ENCODE measurements around the gene CREB3L2.
"Not testable (repeated sequence)": the region's sequence is repeated elsewhere in the genome, so short reads cannot be mapped to it uniquely, and the experiment has no call there.

CREB3L2 gene

GRCh38 chr7:137976696-137977095, 25.2 kb downstream of the CREB3L2 start:
- H3K4me3 ChIP-seq (ENCODE audit: low read length): no peak overlapping the region
- DNase-seq (ENCODE audit: low read depth, low spot score): no peak

- DNase-seq (ENCODE audit: low read depth, low spot score): no peak
- no peak overlapping the region for H3K4me3 ChIP-seq (ENCODE audit: low read length)
Measured at GRCh38 chr7:137976232-137976631, 25.7 kb downstream of the CREB3L2 start.

- H3K4me3 ChIP-seq (ENCODE audit: low read length): no peak overlapping the region
- DNase-seq (ENCODE audit: low read depth, low spot score): no peak
Measured at GRCh38 chr7:137975768-137976167, 26.1 kb downstream of the CREB3L2 start.

GRCh38 chr7:137975221-137975620, 26.7 kb downstream of the CREB3L2 start:
- DNase-seq (ENCODE audit: low read depth, low spot score): no peak
- no peak overlapping the region for H3K4me3 ChIP-seq (ENCODE audit: low read length)

- no peak overlapping the region for H3K4me3 ChIP-seq (ENCODE audit: low read length)
- no peak for DNase-seq (ENCODE audit: low read depth, low spot score)
Measured at GRCh38 chr7:137974766-137975165, 27.1 kb downstream of the CREB3L2 start.

GRCh38 chr7:137970253-137970975, 31.5 kb downstream of the CREB3L2 start:
- no peak for DNase-seq (ENCODE audit: low read depth, low spot score)
- H3K4me3 ChIP-seq (ENCODE audit: low read length): no peak overlapping the region

- no peak overlapping the region for H3K4me3 ChIP-seq (ENCODE audit: low read length)
- no peak for DNase-seq (ENCODE audit: low read depth, low spot score)
Measured at GRCh38 chr7:137969828-137970227, 32.1 kb downstream of the CREB3L2 start.

- no peak overlapping the region for H3K4me3 ChIP-seq (ENCODE audit: low read length)
- DNase-seq (ENCODE audit: low read depth, low spot score): no peak
Measured at GRCh38 chr7:137968890-137969289, 33.0 kb downstream of the CREB3L2 start.

- DNase-seq (ENCODE audit: low read depth, low spot score); H3K4me3 ChIP-seq (ENCODE audit: low read length): not testable (repeated sequence)
Measured at GRCh38 chr7:137968339-137968738, 33.5 kb downstream of the CREB3L2 start.

- no peak overlapping the region for H3K4me3 ChIP-seq (ENCODE audit: low read length)
- no peak for DNase-seq (ENCODE audit: low read depth, low spot score)
Measured at GRCh38 chr7:137967143-137968018, 34.5 kb downstream of the CREB3L2 start.

- DNase-seq (ENCODE audit: low read depth, low spot score): no peak
- no peak overlapping the region for H3K4me3 ChIP-seq (ENCODE audit: low read length)
Measured at GRCh38 chr7:137966641-137967142, 35.2 kb downstream of the CREB3L2 start.

- H3K4me3 ChIP-seq (ENCODE audit: low read length): no peak overlapping the region
- DNase-seq (ENCODE audit: low read depth, low spot score): no peak
Measured at GRCh38 chr7:137965942-137966640, 35.8 kb downstream of the CREB3L2 start.

- DNase-seq (ENCODE audit: low read depth, low spot score): no peak
- no peak overlapping the region for H3K4me3 ChIP-seq (ENCODE audit: low read length)
Measured at GRCh38 chr7:137964824-137965545, 36.9 kb downstream of the CREB3L2 start.

GRCh38 chr7:137962875-137963507, 38.9 kb downstream of the CREB3L2 start:
- DNase-seq (ENCODE audit: low read depth, low spot score): no peak
- H3K4me3 ChIP-seq (ENCODE audit: low read length): no peak overlapping the region

- no peak overlapping the region for H3K4me3 ChIP-seq (ENCODE audit: low read length)
- no peak for DNase-seq (ENCODE audit: low read depth, low spot score)
Measured at GRCh38 chr7:137962491-137962874, 39.4 kb downstream of the CREB3L2 start.

- no peak overlapping the region for H3K4me3 ChIP-seq (ENCODE audit: low read length)
- DNase-seq (ENCODE audit: low read depth, low spot score): no peak
Measured at GRCh38 chr7:137961200-137962177, 40.4 kb downstream of the CREB3L2 start.

- no peak overlapping the region for H3K4me3 ChIP-seq (ENCODE audit: low read length)
- DNase-seq (ENCODE audit: low read depth, low spot score): no peak
Measured at GRCh38 chr7:137960020-137960419, 41.9 kb downstream of the CREB3L2 start.

Measured in Jurkat, Clone E6-1 (cell line).